GM19328 (cell line): Measurements from ENCODE around the gene ACTN4.

ENCODE experiments used
- ATAC-seq: cut with Tn5 transposase; IDR thresholded peaks from one replicate; pipeline ENCODE4 v1.9.1; 2021; ENCODE audit warnings: mild to moderate bottlenecking, moderate library complexity; ENCODE audit not compliant: unreplicated experiment

The ACTN4 gene

GRCh38 chr19:38721979-38722773 lies 74.7 kb downstream of the ACTN4 start:
- no peak for ATAC-seq

GRCh38 chr19:38722947-38723605 lies 75.6 kb downstream of the ACTN4 start:
- no peak for ATAC-seq

- no peak for ATAC-seq
Measured at GRCh38 chr19:38723606-38723965, 76.1 kb downstream of the ACTN4 start.

- no peak for ATAC-seq
Measured at GRCh38 chr19:38723990-38724854, 76.8 kb downstream of the ACTN4 start.

GRCh38 chr19:38725469-38726283 lies 78.2 kb downstream of the ACTN4 start:
- no peak for ATAC-seq

DNA sequence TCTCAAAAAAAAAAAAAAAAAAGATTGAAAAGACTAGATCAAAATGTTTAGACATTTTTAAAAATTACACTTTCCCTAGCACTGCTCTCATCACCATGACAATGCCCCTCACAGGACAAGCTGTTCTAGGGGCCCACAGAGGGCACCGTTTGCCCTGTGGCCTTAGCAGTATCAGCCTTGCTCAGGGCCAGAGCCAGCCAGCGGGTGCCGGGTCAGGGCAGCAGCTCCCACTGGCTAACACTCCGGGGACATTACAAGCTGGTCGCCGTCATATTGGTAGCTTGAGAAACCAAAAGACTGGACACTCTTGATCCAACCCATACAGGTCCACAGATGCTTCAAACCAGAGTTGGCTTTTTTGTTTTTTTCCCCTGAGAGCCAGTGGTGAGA lies 78.8 kb downstream of the ACTN4 start:
- ATAC-seq, result no peak

DNA sequence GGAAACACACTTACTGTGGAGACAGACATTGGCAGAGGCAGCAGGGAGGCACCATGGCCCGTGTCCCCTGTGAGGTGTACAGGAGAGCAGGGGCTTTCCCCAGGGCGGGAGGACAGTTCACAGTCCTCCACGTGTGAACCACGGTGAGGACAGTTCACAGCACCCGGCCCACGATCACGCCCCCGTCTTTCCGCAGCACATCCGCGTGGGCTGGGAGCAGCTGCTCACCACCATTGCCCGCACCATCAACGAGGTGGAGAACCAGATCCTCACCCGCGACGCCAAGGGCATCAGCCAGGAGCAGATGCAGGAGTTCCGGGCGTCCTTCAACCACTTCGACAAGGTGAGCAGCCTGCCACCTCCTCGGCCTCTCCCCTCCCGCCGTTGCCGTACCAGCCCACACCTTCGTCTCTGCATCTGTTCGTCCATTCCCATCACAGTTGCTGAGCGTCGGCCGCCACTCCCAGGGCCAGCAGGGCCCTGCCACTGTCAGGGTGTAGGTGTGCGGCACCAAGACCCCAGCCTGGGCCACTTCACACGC lies 79.4 kb downstream of the ACTN4 start:
- ATAC-seq, result no peak

DNA sequence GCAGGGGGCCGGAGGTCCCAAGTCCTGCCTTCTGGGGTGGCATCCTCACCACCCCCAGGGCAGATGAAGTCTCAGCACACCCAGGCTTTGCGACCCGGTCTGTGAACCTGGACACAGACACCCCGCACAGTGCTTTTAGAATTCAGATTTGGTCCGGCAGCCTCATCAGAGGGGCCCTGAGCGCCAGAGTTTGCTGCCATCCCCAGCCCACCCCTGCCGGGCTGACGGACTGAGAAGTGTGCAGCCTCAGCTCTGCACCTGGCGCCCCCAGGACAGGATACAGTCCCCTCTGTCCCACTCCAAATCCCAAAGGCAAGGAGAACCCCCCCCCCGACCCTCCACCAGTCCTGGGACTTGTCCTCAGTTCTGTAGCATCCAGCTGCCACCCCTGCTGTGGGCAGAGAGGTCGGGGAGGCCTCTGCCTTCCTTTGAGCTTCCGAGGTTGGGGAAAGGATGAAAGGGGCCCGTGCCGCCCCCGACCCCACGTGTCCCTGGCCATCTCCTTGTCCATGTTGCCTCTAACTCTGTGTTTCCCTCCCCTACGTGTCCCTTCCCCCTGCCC lies 79.9 kb downstream of the ACTN4 start:
- no peak for ATAC-seq

DNA sequence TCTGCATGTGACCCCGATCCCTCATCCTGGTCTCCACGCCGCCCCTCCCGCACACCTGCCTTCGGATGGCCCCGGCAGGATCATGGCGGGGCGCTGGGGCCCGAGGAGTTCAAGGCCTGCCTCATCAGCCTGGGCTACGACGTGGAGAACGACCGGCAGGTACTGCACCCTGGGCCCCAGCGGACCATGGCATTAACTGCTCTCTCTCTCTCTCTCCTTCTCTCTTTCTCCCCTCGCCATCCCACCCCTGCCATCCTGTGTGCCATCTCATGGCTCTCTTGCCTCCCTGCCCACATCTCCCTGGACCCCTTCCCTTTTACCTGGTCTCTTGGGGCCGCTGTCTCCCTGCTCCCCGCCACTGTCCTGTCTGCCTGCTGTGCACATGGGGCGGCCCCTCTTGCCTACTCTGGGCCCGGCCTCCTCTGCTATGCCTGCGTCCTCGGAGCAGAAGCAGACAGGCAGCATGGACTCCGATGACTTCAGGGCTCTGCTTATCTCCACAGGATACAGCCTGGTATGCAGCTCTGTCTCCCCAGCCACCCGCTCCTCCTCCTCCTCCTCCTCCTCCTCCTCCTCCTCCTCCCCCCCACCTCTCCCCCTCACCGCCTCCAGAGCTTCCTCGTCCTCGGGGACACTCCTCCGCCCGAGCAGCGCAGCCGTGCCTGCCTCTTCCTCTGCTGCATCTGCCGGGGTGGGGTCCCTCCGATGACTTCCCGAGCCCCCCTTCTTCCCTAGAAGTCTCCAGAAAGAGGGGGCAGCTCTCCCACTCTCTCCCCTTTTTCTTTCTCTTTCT lies 80.6 kb downstream of the ACTN4 start:
- no peak for ATAC-seq

GRCh38 chr19:38728752-38729541 lies 81.5 kb downstream of the ACTN4 start:
- ATAC-seq, result no peak

DNA sequence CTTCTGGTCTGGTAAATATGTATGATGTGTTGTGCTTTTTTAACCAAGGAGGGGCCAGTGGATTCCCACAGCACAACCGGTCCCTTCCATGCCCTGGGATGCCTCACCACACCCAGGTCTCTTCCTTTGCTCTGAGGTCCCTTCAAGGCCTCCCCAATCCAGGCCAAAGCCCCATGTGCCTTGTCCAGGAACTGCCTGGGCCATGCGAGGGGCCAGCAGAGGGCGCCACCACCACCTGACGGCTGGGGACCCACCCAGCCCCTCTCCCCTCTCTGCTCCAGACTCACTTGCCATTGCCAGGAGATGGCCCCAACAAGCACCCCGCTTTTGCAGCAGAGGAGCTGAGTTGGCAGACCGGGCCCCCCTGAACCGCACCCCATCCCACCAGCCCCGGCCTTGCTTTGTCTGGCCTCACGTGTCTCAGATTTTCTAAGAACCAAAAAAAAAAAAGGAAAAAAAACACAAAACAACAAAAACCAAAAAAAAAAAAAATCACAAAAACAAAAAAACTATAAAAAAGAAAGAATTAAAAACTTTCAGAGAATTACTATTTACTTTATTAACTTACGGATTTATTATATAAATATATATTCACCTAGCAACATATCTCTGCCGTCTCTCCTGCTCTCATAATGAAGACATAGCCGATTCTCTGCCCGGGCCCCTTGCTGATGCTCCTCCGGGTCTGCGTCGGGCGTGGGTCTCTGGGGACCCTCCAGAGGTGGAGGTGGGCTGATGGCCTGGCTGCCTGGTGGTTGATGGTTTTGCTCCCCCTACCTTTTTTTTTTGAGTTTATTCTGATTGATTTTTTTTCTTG lies 82.4 kb downstream of the ACTN4 start:
- no peak for ATAC-seq

DNA sequence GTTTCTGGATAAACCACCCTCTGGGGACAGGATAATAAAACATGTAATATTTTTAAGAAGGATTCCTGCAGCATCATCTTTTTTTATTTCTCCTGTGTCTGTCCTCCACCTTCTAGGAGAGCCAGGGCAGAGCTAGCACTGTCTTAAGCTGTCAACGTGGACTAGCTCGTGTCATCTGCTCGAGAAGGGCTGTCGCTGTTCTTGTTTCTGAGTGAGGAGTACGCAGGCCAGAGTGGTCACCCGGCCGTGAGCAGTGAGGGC lies 83.0 kb downstream of the ACTN4 start:
- ATAC-seq, result no peak

DNA sequence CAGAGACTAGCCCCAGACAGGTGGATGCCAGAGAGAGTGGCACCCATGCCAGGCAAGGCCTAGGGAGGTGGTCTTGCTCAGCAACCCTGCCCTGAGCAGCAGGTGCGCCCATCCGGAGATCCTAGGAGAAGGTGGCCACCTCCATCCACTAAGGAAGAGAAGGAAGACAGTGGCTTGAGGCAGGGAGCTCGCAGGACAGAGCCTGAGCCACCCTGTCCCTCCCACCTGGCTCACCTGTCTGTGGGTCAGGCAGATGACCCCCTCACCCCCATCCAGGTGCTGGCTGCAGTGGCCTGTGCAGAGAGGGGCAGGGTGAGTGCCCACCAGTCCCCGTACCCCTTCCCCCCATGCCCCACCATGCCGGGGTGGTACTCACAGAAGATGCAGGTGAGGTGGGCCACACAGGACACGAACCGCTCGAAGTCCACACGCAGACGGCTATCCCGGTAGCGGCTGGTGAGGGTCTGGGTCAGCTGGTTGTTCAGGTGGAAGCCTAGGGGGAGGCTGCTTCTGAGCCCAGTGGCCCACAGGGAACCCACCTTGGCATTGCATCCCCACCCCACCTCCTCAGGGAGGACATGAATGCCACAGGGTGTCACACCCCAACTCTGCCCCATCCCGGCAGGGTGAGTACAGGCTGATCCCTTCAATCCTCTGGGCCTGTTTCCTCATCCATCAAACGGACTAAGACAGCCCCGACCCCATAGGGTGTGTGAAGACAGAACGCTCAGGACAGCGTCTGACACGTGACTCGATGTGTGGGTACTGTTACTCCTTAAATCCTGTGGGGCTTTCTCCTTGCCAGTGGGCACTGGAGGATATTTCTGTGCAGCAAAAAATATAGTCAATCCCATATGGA lies 83.5 kb downstream of the ACTN4 start:
- ATAC-seq, result no peak

GRCh38 chr19:38731654-38732301 lies 84.3 kb downstream of the ACTN4 start:
- no peak for ATAC-seq

- ATAC-seq, result no peak
Measured at GRCh38 chr19:38733241-38733492, 85.7 kb downstream of the ACTN4 start.

DNA sequence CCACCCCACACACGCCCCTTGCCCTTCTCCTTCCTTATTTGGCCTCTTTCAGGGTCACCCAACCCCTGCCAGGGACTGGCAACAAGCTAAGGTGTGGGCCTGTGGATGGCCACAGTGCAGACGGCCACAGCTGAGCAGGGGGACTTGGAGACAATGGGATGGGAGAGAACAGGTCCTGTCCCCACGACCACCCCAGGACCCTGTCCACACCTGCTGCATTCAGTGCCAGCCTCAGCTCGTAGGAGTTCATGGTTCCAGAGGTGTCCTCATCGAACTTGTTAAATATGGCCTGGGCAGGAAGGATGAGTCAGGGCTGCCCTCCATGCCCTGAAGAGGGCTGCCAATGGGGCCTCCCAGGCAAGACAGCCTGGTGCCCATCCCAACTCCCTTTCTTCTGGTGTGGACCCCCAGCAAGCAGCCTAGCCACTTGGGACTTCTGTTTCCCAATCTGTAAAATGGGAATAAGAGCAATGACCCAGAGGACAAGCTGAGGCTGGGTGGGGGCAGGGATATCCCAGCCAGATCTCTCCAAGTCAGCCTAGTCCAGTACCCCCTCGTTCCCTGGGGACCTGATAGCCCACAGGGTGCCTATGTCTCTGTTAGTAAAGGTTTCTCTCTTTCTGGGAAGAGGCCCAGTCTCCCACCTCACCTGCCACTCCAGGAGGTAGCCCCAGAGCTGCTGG lies 86.2 kb downstream of the ACTN4 start:
- no peak for ATAC-seq

GRCh38 chr19:38734176-38734425 lies 86.7 kb downstream of the ACTN4 start:
- ATAC-seq, result no peak
